SU-DHL-6 (cell line): ENCODE measurements around the gene GADD45GIP1.

Experiments used
- CTCF ChIP-seq: fragments of 200-600 bp; sonication (generic); IDR thresholded peaks from one replicate; pipeline ENCODE4 v1.5.1; 2017; ENCODE audit warnings: antibody characterized with exemption, mild to moderate bottlenecking, low read length, moderate library complexity; ENCODE audit not compliant: insufficient read depth, poor library complexity, severe bottlenecking
- EZH2phosphoT487 ChIP-seq: fragments of 200-600 bp; sonication (generic), shearing (Covaris generic); conservative IDR thresholded peaks from 2 replicates; pipeline ENCODE4 v1.6.1; 2018; ENCODE audit warnings: mild to moderate bottlenecking, antibody characterized with exemption, low read length, moderate library complexity, mixed read lengths

- TF ChIP-seq CTCF, result no peak
- no peak for TF ChIP-seq EZH2phosphoT487
Measured at GRCh38 chr19:12990853-12991252, 33.8 kb upstream of the GADD45GIP1 start.
